Esophagus (tissue), 2 donors: ENCODE results near the gene MICU2. TPM values are rescaled to one million over a fixed set of nuclear protein-coding genes. Genes with fewer than 3 reads are reported as not detected.

Experiments used
- H3K27ac ChIP-seq, 2 donors: one replicate each; pipeline ENCODE4 v1.5.1; 2013; ENCODE audit warnings: low read depth in 2 of 2, mild to moderate bottlenecking in 2 of 2, inconsistent platforms in 1 of 2, low read length in 1 of 2, moderate library complexity in 1 of 2
- H3K27me3 ChIP-seq, 2 donors: one replicate each; pipeline ENCODE4 v1.6.1; 2013; ENCODE audit warnings: low read length in 2 of 2, control low read depth in 1 of 2, mild to moderate bottlenecking in 1 of 2; ENCODE audit not compliant: insufficient read depth in 2 of 2, control insufficient read depth in 1 of 2
- H3K36me3 ChIP-seq, 2 donors: one replicate each; pipeline ENCODE4 v1.6.1; 2013; ENCODE audit warnings: low read length in 1 of 2; ENCODE audit not compliant: control insufficient read depth in 2 of 2, insufficient read depth in 2 of 2
- H3K4me1 ChIP-seq, 2 donors: one replicate each; pipeline ENCODE4 v1.6.1; 2013; ENCODE audit warnings: low read length in 1 of 2; ENCODE audit not compliant: control insufficient read depth in 2 of 2, insufficient read depth in 2 of 2
- H3K4me3 ChIP-seq, 2 donors: one replicate each; pipeline ENCODE4 v1.5.1; 2013; ENCODE audit warnings: low read length in 2 of 2, mild to moderate bottlenecking in 2 of 2, low read depth in 1 of 2, moderate library complexity in 1 of 2
- H3K9me3 ChIP-seq, 2 donors: one replicate each; pipeline ENCODE4 v1.6.1; 2013; ENCODE audit warnings: mild to moderate bottlenecking in 2 of 2, low read depth in 1 of 2, low read length in 1 of 2, moderate library complexity in 1 of 2; ENCODE audit not compliant: control insufficient read depth in 2 of 2, insufficient read depth in 1 of 2
- WGBS, 2 donors: extraction: QIAGEN DNeasy Blood & Tissue Kit; methylation state at CpG; one replicate each; pipeline ENCODE4 v1.1.7; 2013; 5-methylcytosine and 5-hydroxymethylcytosine counted together
- polyA plus RNA-seq, 2 donors: library from polyadenylated mRNA; stranded (reverse); fragments of 200-250 nt; gene quantifications; one replicate each; pipeline ENCODE4 v1.2.3, GENCODE V29; 2013
- donor health status: healthy with polysubstance abuse.
- donor health status: Bipolar disorder and iron deficiency.

MICU2 gene, protein sequence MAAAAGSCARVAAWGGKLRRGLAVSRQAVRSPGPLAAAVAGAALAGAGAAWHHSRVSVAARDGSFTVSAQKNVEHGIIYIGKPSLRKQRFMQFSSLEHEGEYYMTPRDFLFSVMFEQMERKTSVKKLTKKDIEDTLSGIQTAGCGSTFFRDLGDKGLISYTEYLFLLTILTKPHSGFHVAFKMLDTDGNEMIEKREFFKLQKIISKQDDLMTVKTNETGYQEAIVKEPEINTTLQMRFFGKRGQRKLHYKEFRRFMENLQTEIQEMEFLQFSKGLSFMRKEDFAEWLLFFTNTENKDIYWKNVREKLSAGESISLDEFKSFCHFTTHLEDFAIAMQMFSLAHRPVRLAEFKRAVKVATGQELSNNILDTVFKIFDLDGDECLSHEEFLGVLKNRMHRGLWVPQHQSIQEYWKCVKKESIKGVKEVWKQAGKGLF
- 10 to 100 TPM; 23.6 to 26.3 TPM for polyA plus RNA-seq

- 0% methylated on average over 72 to 77 of the region's 77 CpGs for WGBS, 2 donors
- no peaks in the 10 kb centered on the region for H3K36me3 ChIP-seq
- peak within 1 kb of the TSS; percentile 98 to 100 for H3K27ac ChIP-seq
- no peaks in the 10 kb centered on the region for H3K9me3 ChIP-seq
- no peaks in the 10 kb centered on the region for H3K27me3 ChIP-seq
- peak within 1 kb of the TSS; percentile 69 to 97 for H3K4me3 ChIP-seq
- H3K4me1 ChIP-seq, result no peaks in the 10 kb centered on the region
Measured at GRCh38 chr13:21603531-21604448, at the start of gene MICU2. Gene MICU2, minus strand, starts transcription at chr13:21604170. Its CDS starts 22 bp downstream, at chr13:21604148.

DNA sequence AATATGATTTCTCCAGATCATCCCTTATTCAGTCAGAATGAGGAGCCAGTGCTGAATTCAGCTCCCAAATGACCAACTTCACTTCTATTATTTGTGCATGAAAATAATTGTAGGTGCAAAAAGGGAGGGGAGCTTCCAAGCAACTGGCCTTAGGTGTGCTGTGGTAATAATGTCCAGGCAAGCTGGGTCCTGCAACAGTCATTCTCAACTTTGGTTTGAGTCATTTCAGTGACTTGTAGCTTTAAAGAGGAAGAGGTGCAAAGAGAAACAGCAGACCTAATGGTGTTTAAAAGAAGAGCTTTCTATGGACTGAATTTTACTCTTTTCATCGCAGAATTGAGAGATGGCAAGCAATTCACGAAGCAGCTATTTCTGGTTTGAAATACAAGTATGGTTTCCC lies 37.7 kb upstream of the MICU2 start:
- WGBS, 2 donors, result 74 to 76% methylated on average over 2 of the region's 2 CpGs
- no peak overlapping the region for H3K4me3 ChIP-seq
- H3K27ac ChIP-seq, result no peak overlapping the region
- no peaks in the 10 kb centered on the region for H3K27me3 ChIP-seq
- H3K4me1 ChIP-seq, result no peaks in the 10 kb centered on the region
- H3K9me3 ChIP-seq, result peaks cover 0 to 3% of the 10 kb centered on the region in 2 donors
- no peaks in the 10 kb centered on the region for H3K36me3 ChIP-seq

- Histone ChIP-seq H3K4me3 (no peak overlapping the region), H3K9me3 (no peaks in the 10 kb centered on the region), H3K27me3 (no peaks in the 10 kb centered on the region), H3K27ac (no peak overlapping the region), H3K4me1 (no peaks in the 10 kb centered on the region), H3K36me3 (no peaks in the 10 kb centered on the region)
- 81 to 84% methylated on average over 5 of the region's 5 CpGs for whole genome bisulfite sequencing, 2 donors
Measured at GRCh38 chr13:21639561-21639960, 35.6 kb upstream of the MICU2 start.

GRCh38 chr13:21638319-21639282 lies 34.6 kb upstream of the MICU2 start:
- no peaks in the 10 kb centered on the region for H3K36me3 ChIP-seq
- H3K27me3 ChIP-seq, result no peaks in the 10 kb centered on the region
- no peak overlapping the region for H3K4me3 ChIP-seq
- 39 to 43% methylated on average over 6 of the region's 6 CpGs for WGBS, 2 donors
- no peaks in the 10 kb centered on the region for H3K4me1 ChIP-seq
- H3K27ac ChIP-seq, result no peak overlapping the region
- no peaks in the 10 kb centered on the region for H3K9me3 ChIP-seq

GRCh38 chr13:21637296-21637695 lies 33.3 kb upstream of the MICU2 start:
- Histone ChIP-seq H3K4me1 (no peaks in the 10 kb centered on the region), H3K27me3 (no peaks in the 10 kb centered on the region), H3K4me3 (no peak overlapping the region), H3K27ac (peak overlapping the region in 1 of 2 donors; percentile 78), H3K9me3 (no peaks in the 10 kb centered on the region), H3K36me3 (no peaks in the 10 kb centered on the region)
- 44 to 55% methylated on average over 13 of the region's 13 CpGs for WGBS, 2 donors

DNA sequence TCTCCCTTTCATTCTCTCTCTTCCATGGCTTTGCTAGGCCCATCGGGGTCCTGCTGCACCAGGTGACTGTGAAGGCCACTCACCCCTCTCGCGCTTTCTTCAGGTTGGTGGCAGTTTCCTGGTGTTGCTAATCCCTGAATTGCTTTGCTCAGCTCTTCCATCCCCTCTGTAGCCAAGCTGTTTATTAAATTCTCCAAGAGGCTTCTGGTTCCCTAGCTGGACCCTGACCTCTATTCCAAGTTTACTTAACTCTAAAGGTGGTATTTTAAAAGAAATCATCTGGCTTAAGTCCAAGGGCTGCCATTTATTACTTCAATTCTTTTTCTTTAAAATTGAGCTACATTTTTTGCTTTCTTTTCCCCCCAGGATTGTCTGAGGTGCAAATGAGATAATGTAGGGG lies 32.7 kb upstream of the MICU2 start:
- Histone ChIP-seq H3K36me3 (no peaks in the 10 kb centered on the region), H3K27ac (no peak overlapping the region), H3K27me3 (no peaks in the 10 kb centered on the region), H3K9me3 (no peaks in the 10 kb centered on the region), H3K4me3 (no peak overlapping the region), H3K4me1 (no peaks in the 10 kb centered on the region)
- 52 to 84% methylated on average over 3 of the region's 3 CpGs for WGBS, 2 donors

- H3K4me3 ChIP-seq, result no peak overlapping the region
- H3K36me3 ChIP-seq, result no peaks in the 10 kb centered on the region
- no peaks in the 10 kb centered on the region for H3K4me1 ChIP-seq
- no peaks in the 10 kb centered on the region for H3K27me3 ChIP-seq
- H3K9me3 ChIP-seq, result no peaks in the 10 kb centered on the region
- H3K27ac ChIP-seq, result no peak overlapping the region
Measured at GRCh38 chr13:21632196-21632595, 28.2 kb upstream of the MICU2 start.

DNA sequence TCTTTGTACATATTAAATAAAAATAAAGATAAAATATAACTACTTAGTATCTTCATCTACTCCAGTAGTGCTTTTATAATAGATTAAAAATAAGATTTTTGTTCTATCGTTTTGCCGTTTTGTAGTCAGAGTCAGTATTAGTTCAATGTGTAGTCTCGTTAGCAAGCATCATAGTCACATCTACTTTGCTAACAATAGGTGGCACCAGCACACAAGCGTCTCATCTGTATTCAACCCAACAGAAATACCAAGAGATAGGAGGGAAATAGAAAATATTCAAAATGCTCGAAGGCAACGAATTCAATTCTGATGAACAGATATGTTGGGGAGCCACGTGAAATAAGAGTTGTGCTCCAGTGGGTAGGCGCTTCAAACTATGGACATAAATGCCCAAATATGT lies 21.4 kb upstream of the MICU2 start:
- WGBS, 2 donors, result 38 to 41% methylated on average over 8 of the region's 8 CpGs
- H3K27me3 ChIP-seq, result no peaks in the 10 kb centered on the region
- no peaks in the 10 kb centered on the region for H3K9me3 ChIP-seq
- no peak overlapping the region for H3K4me3 ChIP-seq
- H3K36me3 ChIP-seq, result no peaks in the 10 kb centered on the region
- no peaks in the 10 kb centered on the region for H3K4me1 ChIP-seq
- H3K27ac ChIP-seq, result no peak overlapping the region

- Histone ChIP-seq H3K9me3 (no peaks in the 10 kb centered on the region), H3K4me3 (no peak overlapping the region), H3K27ac (no peak overlapping the region), H3K27me3 (no peaks in the 10 kb centered on the region), H3K36me3 (no peaks in the 10 kb centered on the region), H3K4me1 (no peaks in the 10 kb centered on the region)
- 53 to 63% methylated on average over 3 of the region's 3 CpGs for WGBS, 2 donors
Measured at GRCh38 chr13:21620861-21621260, 16.9 kb upstream of the MICU2 start.
